OCI-LY1 (cell line): ENCODE data around the gene FKBP4.

ENCODE experiments used
- CTCF ChIP-seq: fragments of 200-600 bp; sonication (generic), shearing (Covaris generic); IDR thresholded peaks from 2 replicates; pipeline ENCODE4 v1.5.1; 2017; ENCODE audit warnings: mild to moderate bottlenecking, antibody characterized with exemption, low read length, moderate library complexity, mixed read lengths
- EZH2 ChIP-seq: fragments of 200-600 bp; sonication (generic), shearing (Covaris generic); IDR thresholded peaks from 2 replicates; pipeline ENCODE4 v1.8.0; 2017; ENCODE audit warnings: borderline replicate concordance, mixed run types, mild to moderate bottlenecking, antibody characterized with exemption, low read length, moderate library complexity, mixed read lengths

GRCh38 chr12:2749580-2749979 lies 45.2 kb upstream of the FKBP4 start:
- TF ChIP-seq CTCF, result no peak
- no peak for TF ChIP-seq EZH2
